Stimulated activated naive B cell treated with anti-CD40 and anti-IgM and Interleukin-4, amounts not matched to agents 10 μg/mL and 1 μg/mL and 100 μg/mL, for 72 hours (primary cell): ENCODE data around the gene AOC3.
"Not testable (repeated sequence)": the region's sequence is repeated elsewhere in the genome, so short reads cannot be mapped to it uniquely, and the experiment has no call there.

Source experiments
- ATAC-seq, 2 donors: fragments of 150-1000 bp; cut with Tn5 transposase; replicated peaks; 2 replicates each; pipeline ENCODE4 v1.10.0; 2021; ENCODE audit warnings: moderate library complexity in 1 of 2
- DNase-seq: peaks from one replicate; pipeline ENCODE4 v3.0.0; 2021
- H3K27ac Mint-ChIP-seq: one replicate; pipeline ENCODE4 v1.8.0; 2022; ENCODE audit warnings: mild to moderate bottlenecking, mixed read lengths
- H3K27me3 Mint-ChIP-seq, 2 donors: one replicate each; pipeline ENCODE4 v1.8.0; 2022; ENCODE audit warnings: mixed read lengths in 2 of 2
- H3K36me3 Mint-ChIP-seq, 2 donors: one replicate each; pipeline ENCODE4 v1.8.0; 2022; ENCODE audit warnings: mixed read lengths in 2 of 2, mild to moderate bottlenecking in 1 of 2
- H3K4me1 Mint-ChIP-seq, 2 donors: one replicate each; pipeline ENCODE4 v1.8.0; 2022; ENCODE audit warnings: mixed read lengths in 2 of 2, mild to moderate bottlenecking in 1 of 2
- H3K4me3 Mint-ChIP-seq, 2 donors: one replicate each; pipeline ENCODE4 v1.8.0; 2022; ENCODE audit warnings: mild to moderate bottlenecking in 2 of 2, mixed read lengths in 2 of 2, moderate library complexity in 1 of 2
- H3K9me3 Mint-ChIP-seq, 2 donors: one replicate each; pipeline ENCODE4 v1.8.0; 2022; ENCODE audit warnings: mixed read lengths in 2 of 2, mild to moderate bottlenecking in 1 of 2

The AOC3 gene

DNA sequence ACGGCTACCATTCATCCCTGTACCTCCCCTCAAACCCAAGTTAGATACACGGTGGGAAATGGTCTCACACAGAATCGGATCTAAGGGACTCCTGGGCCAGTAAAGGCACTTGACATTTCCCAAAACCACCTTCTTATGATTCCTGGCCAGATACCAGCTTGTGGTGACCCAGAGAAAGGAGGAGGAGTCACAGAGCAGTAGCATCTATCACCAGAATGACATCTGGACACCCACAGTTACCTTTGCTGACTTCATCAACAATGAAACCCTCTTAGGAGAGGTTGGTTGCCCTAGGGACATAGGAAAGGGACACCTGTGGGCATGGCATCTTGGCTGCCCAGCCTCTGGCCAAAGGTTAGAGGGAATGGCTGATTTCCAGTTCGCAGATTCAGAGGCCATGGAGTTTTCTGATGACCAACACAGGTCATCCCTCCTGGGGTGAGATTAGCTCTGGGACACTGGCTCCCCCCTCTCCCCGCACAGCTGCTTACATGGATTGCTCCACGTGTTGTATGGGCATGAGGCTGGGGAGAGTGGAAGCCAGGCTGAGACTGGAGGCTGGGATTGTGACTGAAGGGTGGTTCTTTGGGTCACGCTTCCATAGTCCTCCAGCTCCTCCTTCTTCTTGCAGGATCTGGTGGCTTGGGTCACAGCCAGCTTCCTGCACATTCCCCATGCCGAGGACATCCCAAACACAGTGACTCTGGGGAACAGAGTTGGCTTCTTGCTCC, 1.4 kb upstream of the AOC3 start:
- H3K9me3 Mint-ChIP-seq, result no peaks in the 10 kb centered on the region

DNA sequence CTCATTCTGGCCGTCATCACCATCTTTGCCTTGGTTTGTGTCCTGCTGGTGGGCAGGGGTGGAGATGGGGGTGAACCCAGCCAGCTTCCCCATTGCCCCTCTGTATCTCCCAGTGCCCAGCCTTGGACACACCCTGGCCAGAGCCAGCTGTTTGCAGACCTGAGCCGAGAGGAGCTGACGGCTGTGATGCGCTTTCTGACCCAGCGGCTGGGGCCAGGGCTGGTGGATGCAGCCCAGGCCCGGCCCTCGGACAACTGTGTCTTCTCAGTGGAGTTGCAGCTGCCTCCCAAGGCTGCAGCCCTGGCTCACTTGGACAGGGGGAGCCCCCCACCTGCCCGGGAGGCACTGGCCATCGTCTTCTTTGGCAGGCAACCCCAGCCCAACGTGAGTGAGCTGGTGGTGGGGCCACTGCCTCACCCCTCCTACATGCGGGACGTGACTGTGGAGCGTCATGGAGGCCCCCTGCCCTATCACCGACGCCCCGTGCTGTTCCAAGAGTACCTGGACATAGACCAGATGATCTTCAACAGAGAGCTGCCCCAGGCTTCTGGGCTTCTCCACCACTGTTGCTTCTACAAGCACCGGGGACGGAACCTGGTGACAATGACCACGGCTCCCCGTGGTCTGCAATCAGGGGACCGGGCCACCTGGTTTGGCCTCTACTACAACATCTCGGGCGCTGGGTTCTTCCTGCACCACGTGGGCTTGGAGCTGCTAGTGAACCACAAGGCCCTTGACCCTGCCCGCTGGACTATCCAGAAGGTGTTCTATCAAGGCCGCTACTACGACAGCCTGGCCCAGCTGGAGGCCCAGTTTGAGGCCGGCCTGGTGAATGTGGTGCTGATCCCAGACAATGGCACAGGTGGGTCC, 607 bp downstream of the AOC3 start:
- not testable (repeated sequence) for DNase-seq, H3K9me3 Mint-ChIP-seq, H3K4me1 Mint-ChIP-seq, H3K27ac Mint-ChIP-seq, H3K27me3 Mint-ChIP-seq, H3K4me3 Mint-ChIP-seq, ATAC-seq
- peaks cover 8 to 24% of the 10 kb centered on the region in 2 donors for H3K36me3 Mint-ChIP-seq

More for the DNA sequence above, 1.4 kb upstream of the AOC3 start:
- no peak for ATAC-seq
- no peak overlapping the region for H3K27ac Mint-ChIP-seq
- H3K27me3 Mint-ChIP-seq, result no peaks in the 10 kb centered on the region
- H3K36me3 Mint-ChIP-seq, result peaks cover 19 to 36% of the 10 kb centered on the region in 2 donors
- H3K4me1 Mint-ChIP-seq, result peaks cover 21% of the 10 kb centered on the region in 2 donors
- H3K4me3 Mint-ChIP-seq, result no peak overlapping the region
- no peak for DNase-seq

GRCh38 chr17:42852351-42852750, 1.4 kb downstream of the AOC3 start:
- peaks cover 0 to 4% of the 10 kb centered on the region in 2 donors for H3K4me1 Mint-ChIP-seq
- peaks cover 13 to 25% of the 10 kb centered on the region in 2 donors for H3K36me3 Mint-ChIP-seq
- no peaks in the 10 kb centered on the region for H3K27me3 Mint-ChIP-seq
- no peak overlapping the region for H3K4me3 Mint-ChIP-seq
- no peaks in the 10 kb centered on the region for H3K9me3 Mint-ChIP-seq
- DNase-seq (no peak), ATAC-seq (no peak)
- no peak overlapping the region for H3K27ac Mint-ChIP-seq

- H3K36me3 Mint-ChIP-seq, result peaks cover 13 to 25% of the 10 kb centered on the region in 2 donors
- H3K27ac Mint-ChIP-seq, result no peak overlapping the region
- H3K9me3 Mint-ChIP-seq, result no peaks in the 10 kb centered on the region
- ATAC-seq (no peak), DNase-seq (no peak)
- H3K4me3 Mint-ChIP-seq, result no peak overlapping the region
- peaks cover 0 to 4% of the 10 kb centered on the region in 2 donors for H3K4me1 Mint-ChIP-seq
- H3K27me3 Mint-ChIP-seq, result no peaks in the 10 kb centered on the region
Observed at GRCh38 chr17:42853004-42853403, 2.0 kb downstream of the AOC3 start.

- no peaks in the 10 kb centered on the region for H3K9me3 Mint-ChIP-seq
Observed at GRCh38 chr17:42853597-42853967, 2.6 kb downstream of the AOC3 start.

DNA sequence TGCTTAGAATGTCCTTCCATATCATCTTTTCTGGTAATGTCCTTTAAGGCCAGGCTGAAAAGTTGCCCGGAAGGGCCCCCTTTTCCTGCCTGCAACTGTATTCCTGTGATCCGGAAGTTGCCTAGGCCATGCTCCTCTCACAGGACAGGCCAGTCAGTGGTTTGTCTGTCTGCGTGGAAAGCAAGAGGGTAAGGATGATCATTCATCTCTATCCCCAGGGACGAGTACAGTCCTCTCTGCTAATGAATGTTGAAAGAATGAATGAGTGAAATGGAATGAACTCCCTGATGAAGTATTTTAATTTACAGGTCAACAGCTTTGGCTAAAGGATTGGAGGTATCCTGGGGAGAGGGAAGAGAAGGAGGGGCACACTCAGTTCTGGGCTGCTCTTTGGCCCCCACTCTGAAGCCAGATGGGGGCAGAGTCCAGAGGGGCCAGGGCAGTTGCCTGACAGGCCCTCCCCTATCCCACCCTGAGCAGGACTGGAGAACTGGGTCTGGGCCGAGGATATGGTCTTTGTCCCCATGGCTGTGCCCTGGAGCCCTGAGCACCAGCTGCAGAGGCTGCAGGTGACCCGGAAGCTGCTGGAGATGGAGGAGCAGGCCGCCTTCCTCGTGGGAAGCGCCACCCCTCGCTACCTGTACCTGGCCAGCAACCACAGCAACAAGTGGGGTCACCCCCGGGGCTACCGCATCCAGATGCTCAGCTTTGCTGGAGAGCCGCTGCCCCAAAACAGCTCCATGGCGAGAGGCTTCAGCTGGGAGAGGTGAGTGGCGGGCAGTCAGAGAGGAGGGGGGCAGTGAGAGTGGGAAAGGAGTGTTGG, 3.2 kb downstream of the AOC3 start:
- no peaks in the 10 kb centered on the region for H3K27me3 Mint-ChIP-seq
- H3K36me3 Mint-ChIP-seq, result peaks cover 13 to 25% of the 10 kb centered on the region in 2 donors
- DNase-seq (no peak), ATAC-seq (no peak)
- H3K27ac Mint-ChIP-seq, result no peak overlapping the region
- peaks cover 0 to 4% of the 10 kb centered on the region in 2 donors for H3K4me1 Mint-ChIP-seq
- no peaks in the 10 kb centered on the region for H3K9me3 Mint-ChIP-seq
- no peak overlapping the region for H3K4me3 Mint-ChIP-seq

More at GRCh38 chr17:42853597-42853967, 2.6 kb downstream of the AOC3 start:
- no peak overlapping the region for H3K27ac Mint-ChIP-seq
- H3K4me1 Mint-ChIP-seq, result peaks cover 0 to 4% of the 10 kb centered on the region in 2 donors
- DNase-seq (no peak), ATAC-seq (no peak)
- peaks cover 13 to 25% of the 10 kb centered on the region in 2 donors for H3K36me3 Mint-ChIP-seq
- no peak overlapping the region for H3K4me3 Mint-ChIP-seq
- no peaks in the 10 kb centered on the region for H3K27me3 Mint-ChIP-seq

DNA sequence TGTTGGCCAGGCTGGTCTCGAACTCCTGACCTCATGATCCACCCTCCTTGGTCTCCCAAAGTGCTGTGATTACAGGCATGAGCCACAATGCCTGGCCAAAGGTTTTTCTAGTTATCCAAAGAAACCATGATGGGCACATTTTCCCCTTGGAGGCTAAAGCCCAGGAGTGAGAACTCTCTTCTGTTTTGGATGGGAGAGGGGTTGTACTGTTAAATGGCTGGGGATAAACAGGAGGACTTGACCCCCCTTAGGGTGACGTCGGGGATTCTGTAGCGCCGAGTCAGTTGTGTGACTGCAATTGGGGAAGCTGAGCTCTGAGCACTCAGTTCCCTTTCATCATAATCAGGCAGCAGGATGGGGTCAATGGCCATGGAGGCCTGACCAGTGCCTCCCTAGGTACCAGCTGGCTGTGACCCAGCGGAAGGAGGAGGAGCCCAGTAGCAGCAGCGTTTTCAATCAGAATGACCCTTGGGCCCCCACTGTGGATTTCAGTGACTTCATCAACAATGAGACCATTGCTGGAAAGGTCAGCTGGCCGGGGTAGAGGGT, 4.1 kb downstream of the AOC3 start:
- DNase-seq (no peak), ATAC-seq (no peak)
- H3K4me1 Mint-ChIP-seq, result peaks cover 0 to 3% of the 10 kb centered on the region in 2 donors
- H3K27me3 Mint-ChIP-seq, result no peaks in the 10 kb centered on the region
- H3K9me3 Mint-ChIP-seq, result no peaks in the 10 kb centered on the region
- no peak overlapping the region for H3K4me3 Mint-ChIP-seq
- H3K36me3 Mint-ChIP-seq, result peaks cover 13 to 25% of the 10 kb centered on the region in 2 donors
- no peak overlapping the region for H3K27ac Mint-ChIP-seq

GRCh38 chr17:42856093-42856492, 5.1 kb downstream of the AOC3 start:
- H3K9me3 Mint-ChIP-seq, ATAC-seq, H3K27me3 Mint-ChIP-seq, DNase-seq, H3K4me3 Mint-ChIP-seq, H3K4me1 Mint-ChIP-seq, H3K27ac Mint-ChIP-seq: not testable (repeated sequence)
- peaks cover 13 to 25% of the 10 kb centered on the region in 2 donors for H3K36me3 Mint-ChIP-seq

DNA sequence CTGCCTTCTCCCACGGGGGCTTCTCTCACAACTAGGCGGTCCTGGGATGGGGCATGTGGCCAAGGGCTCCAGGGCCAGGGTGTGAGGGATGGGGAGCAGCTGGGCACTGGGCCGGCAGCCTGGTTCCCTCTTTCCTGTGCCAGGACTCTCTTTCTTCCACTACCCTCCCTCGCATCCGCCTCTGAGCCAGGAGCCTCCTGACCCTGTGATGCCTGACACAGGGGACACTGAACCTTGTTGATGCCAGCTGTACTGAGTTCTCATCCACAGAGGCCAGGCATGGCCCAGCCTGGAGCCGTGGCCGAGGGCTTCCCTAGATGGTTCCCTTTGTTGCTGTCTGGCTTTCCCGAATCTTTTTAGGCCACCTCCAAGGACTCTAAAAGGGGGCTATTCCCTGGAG, 5.5 kb downstream of the AOC3 start:
- not testable (repeated sequence) for DNase-seq, H3K4me1 Mint-ChIP-seq, H3K4me3 Mint-ChIP-seq, H3K27ac Mint-ChIP-seq, ATAC-seq, H3K27me3 Mint-ChIP-seq, H3K9me3 Mint-ChIP-seq
- peaks cover 13 to 25% of the 10 kb centered on the region in 2 donors for H3K36me3 Mint-ChIP-seq

- DNase-seq (no peak), ATAC-seq (no peak)
- H3K4me1 Mint-ChIP-seq, result peaks cover 0 to 1% of the 10 kb centered on the region in 2 donors
- H3K9me3 Mint-ChIP-seq, result no peaks in the 10 kb centered on the region
- no peaks in the 10 kb centered on the region for H3K27me3 Mint-ChIP-seq
- no peak overlapping the region for H3K4me3 Mint-ChIP-seq
- peaks cover 12 to 25% of the 10 kb centered on the region in 2 donors for H3K36me3 Mint-ChIP-seq
- no peak overlapping the region for H3K27ac Mint-ChIP-seq
Observed at GRCh38 chr17:42857389-42857788, 6.4 kb downstream of the AOC3 start.

DNA sequence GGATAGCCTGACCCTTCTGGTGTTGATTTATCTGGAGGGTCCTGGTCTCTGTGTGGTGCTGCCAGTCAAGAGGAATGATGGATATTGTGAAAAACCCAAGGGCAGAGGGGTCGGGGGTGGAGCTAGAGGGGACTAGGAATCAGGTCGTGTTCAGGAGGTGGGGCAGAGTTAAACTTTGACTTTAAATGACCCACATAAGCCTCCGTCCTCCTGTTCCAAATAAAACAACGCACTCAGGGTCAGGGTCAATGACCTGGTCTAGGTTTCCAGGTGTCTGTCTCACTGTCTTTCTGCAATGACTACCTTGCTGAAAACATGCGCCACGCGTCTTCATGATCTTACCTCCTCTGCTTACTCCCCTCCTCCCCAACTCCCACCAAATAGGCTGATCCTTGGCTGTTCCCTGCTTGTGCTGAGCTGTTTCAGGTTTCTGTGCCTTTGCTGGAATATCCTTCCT, 14.7 kb downstream of the AOC3 start:
- H3K27ac Mint-ChIP-seq, result no peak overlapping the region
- peaks cover 0 to 1% of the 10 kb centered on the region in 2 donors for H3K9me3 Mint-ChIP-seq
- ATAC-seq, result no peak

GRCh38 chr17:42866216-42866615, 15.2 kb downstream of the AOC3 start:
- Mint-ChIP-seq H3K4me1 (no peaks in the 10 kb centered on the region), H3K27me3 (peaks cover 15% of the 10 kb centered on the region in 2 donors), H3K36me3 (no peaks in the 10 kb centered on the region), H3K4me3 (no peak overlapping the region), H3K9me3 (peaks cover 0 to 1% of the 10 kb centered on the region in 2 donors), H3K27ac (no peak overlapping the region)
- no peak for ATAC-seq
- no peak for DNase-seq

More for the DNA sequence above, 14.7 kb downstream of the AOC3 start:
- peaks cover 15% of the 10 kb centered on the region in 2 donors for H3K27me3 Mint-ChIP-seq
- DNase-seq, result no peak
- no peaks in the 10 kb centered on the region for H3K4me1 Mint-ChIP-seq
- no peak overlapping the region for H3K4me3 Mint-ChIP-seq
- H3K36me3 Mint-ChIP-seq, result no peaks in the 10 kb centered on the region

GRCh38 chr17:42866631-42867575, 15.9 kb downstream of the AOC3 start:
- DNase-seq (no peak), ATAC-seq (no peak)
- Mint-ChIP-seq H3K9me3 (peaks cover 0 to 1% of the 10 kb centered on the region in 2 donors), H3K27me3 (peaks cover 15 to 19% of the 10 kb centered on the region in 2 donors), H3K27ac (no peak overlapping the region), H3K36me3 (no peaks in the 10 kb centered on the region), H3K4me1 (no peaks in the 10 kb centered on the region), H3K4me3 (no peak overlapping the region)
